H1 (cell line): ENCODE results near the gene FBXL17. TPM values are rescaled to one million over a fixed set of nuclear protein-coding genes. Genes with fewer than 3 reads are reported as not detected.

ENCODE experiments used
- ATF3 ChIP-seq: IDR thresholded peaks from 2 replicates; pipeline ENCODE4 v1.6.1; 2011; ENCODE audit warnings: low read depth, mild to moderate bottlenecking, low read length; ENCODE audit not compliant: insufficient read depth
- FOSL1 ChIP-seq: IDR thresholded peaks from 2 replicates; pipeline ENCODE4 v1.6.1; 2011; ENCODE audit warnings: mild to moderate bottlenecking, low read depth, low read length, moderate library complexity; ENCODE audit not compliant: insufficient read depth
- HDAC2 ChIP-seq, 2 experiments: fragments of 300-600 bp in 1 of 2; sonication (generic) in 1 of 2; IDR thresholded peaks; 2 replicates each; pipeline ENCODE4 v1.6.1; 2011 to 2012; ENCODE audit warnings: low read depth in 2 of 2, low read length in 2 of 2, mild to moderate bottlenecking in 2 of 2, moderate library complexity in 2 of 2, borderline replicate concordance in 1 of 2, inconsistent platforms in 1 of 2
- JUND ChIP-seq: IDR thresholded peaks from 2 replicates; pipeline ENCODE4 v1.6.1; 2011; ENCODE audit warnings: mild to moderate bottlenecking, improper control_type of control experiment, low read length
- MAX ChIP-seq: IDR thresholded peaks from 2 replicates; pipeline ENCODE4 v1.6.1; 2012; ENCODE audit warnings: inconsistent platforms
- SRF ChIP-seq: IDR thresholded peaks from 2 replicates; pipeline ENCODE4 v1.6.1; 2011; ENCODE audit warnings: mild to moderate bottlenecking, low read depth, low read length, moderate library complexity
- SUZ12 ChIP-seq: fragments of 200-600 bp; sonication (generic); IDR thresholded peaks from 2 replicates; pipeline ENCODE4 v1.6.1; 2012; ENCODE audit warnings: mild to moderate bottlenecking, inconsistent platforms, low read length, moderate library complexity, mixed read lengths
- polyA plus RNA-seq, 7 experiments: library from polyadenylated mRNA; depleted of rRNA in 3 of 7; stranded (reverse) in 5 of 7; unstranded in 2 of 7; fragments of >200 nt in 5 of 7; fragments of 200-250 nt in 2 of 7; gene quantifications; 1 replicate in 5 of 7; 2 replicates in 1 of 7; 4 replicates in 1 of 7; pipeline versions ENCODE4 v1.2.1 to v1.2.3, GENCODE V29; 2011 to 2013; ENCODE audit warnings: missing spikeins in 2 of 7, mixed read lengths in 2 of 7
- total RNA-seq: library from RNA; stranded (reverse); fragmentation: NEBNext Ultra II Directional; extraction: Animal tissue kit (Norgen Biotek cat#: 25700); gene quantifications from 2 replicates; pipeline ENCODE4 v1.2.1, GENCODE V29; 2021

The FBXL17 gene
- total and polyA plus RNA-seq, 2 of the 8 experiments (the other 6 are each of a cell fraction or from before 2014, with no cell fraction given): 0.35 to 4.3 TPM

- TF ChIP-seq ATF3 (no peak), HDAC2 (IDR thresholded peaks at IDR 0.05; ENCODE audit: borderline replicate concordance in 1 of 2, low read depth in 2 of 2, low read length in 2 of 2) (no peak), JUND (no peak), FOSL1 (no peak), SRF (no peak), MAX (no peak), SUZ12 (no peak)
These were observed 143.4 kb downstream of the FBXL17 start (continued) for GRCh38 chr5:108238461-108238860.
